ENCODE results near the gene PACSIN2. TPM values are rescaled to one million over a fixed set of nuclear protein-coding genes. Genes with fewer than 3 reads are reported as not detected.
"Not testable (repeated sequence)": the region's sequence is repeated elsewhere in the genome, so short reads cannot be mapped to it uniquely, and the experiment has no call there.

PACSIN2 gene
- total and polyA plus RNA-seq, 2 experiments from 2014 or later = 23.5 to 57.3 TPM

DNA sequence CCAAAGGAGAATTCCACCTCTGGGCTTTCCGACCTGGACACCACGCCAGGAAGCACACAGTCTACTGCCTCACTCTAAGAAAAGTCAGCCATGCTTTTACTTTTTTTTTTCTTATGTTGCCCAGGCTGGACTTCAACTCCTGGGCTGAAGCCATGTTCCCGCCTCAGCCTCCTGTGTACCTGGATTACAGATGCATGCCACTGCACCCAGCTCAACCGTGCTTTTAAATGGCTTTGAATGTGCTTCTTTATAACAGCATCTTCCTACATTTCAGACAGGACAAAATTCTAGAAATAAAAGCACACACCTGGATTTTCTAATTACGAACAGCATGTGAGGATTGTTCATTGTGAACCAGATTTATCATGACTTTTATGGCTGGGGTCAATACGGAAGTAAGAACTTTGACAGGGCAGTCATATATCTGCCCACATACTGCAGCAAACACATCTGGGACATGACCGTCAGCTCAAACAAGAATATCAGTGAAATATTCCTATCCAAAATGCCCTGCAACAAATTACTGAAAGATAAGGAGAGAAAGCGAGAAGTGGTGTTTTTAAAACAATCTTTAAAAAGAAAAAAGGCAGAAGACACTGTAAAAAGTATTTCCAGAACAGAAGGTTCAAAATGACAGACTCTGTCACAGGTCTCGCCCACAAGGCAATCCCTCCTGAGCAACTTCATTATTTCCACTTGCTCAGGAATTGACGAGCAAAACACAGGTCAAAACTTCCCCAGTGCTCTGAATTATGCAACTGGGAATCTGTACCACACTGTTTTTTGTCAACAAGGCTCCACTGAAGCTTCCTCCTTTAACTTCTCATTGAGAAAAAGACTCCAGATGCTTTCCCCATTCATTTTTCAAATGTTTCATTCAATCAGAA lies 42.1 kb downstream of the PACSIN2 start:
- peaks cover 6% of the 10 kb centered on the region for H3K27me3 Mint-ChIP-seq (ENCODE audit: insufficient read depth, low read depth, poor library complexity)
- no peak for TF ChIP-seq POLR2AphosphoS5 (IDR thresholded peaks at IDR 0.05; ENCODE audit: low read depth)
- Histone ChIP-seq H3K27ac (ENCODE audit: low read depth) (no peak overlapping the region; the same call in 1 of the 2 replicates), H3K4me1 (ENCODE audit: insufficient read depth) (peaks cover 13% of the 10 kb centered on the region; the same call in 1 of the 2 replicates), H3K79me2 (replicated peaks; ENCODE audit: insufficient read depth) (peaks cover 96% of the 10 kb centered on the region), H3K9me2 (ENCODE audit: insufficient read depth) (no peaks in the 10 kb centered on the region), H4K20me1 (replicated peaks; ENCODE audit: insufficient read depth) (peaks cover 44% of the 10 kb centered on the region), H3K27me3 (ENCODE audit: insufficient read depth) (no peaks in the 10 kb centered on the region), H3K4me3 (no peak overlapping the region), H3K4me2 (no peak overlapping the region), H3F3A (replicated peaks; ENCODE audit: low read depth) (no peaks in the 10 kb centered on the region), H2AFZ (no peak overlapping the region), H3K36me3 (ENCODE audit: insufficient read depth) (no peaks in the 10 kb centered on the region)
- H3K9me3 Mint-ChIP-seq = peaks cover 16% of the 10 kb centered on the region
- ATAC-seq (no peak), DNase-seq (ENCODE audit: low spot score) (no peak)
- peaks cover 44% of the 10 kb centered on the region for H3K36me3 Mint-ChIP-seq (ENCODE audit: low read depth)
- no peak overlapping the region for H3K27ac Mint-ChIP-seq
- H3K4me1 Mint-ChIP-seq = peaks cover 15% of the 10 kb centered on the region
- H3K4me3 Mint-ChIP-seq = no peak overlapping the region

DNA sequence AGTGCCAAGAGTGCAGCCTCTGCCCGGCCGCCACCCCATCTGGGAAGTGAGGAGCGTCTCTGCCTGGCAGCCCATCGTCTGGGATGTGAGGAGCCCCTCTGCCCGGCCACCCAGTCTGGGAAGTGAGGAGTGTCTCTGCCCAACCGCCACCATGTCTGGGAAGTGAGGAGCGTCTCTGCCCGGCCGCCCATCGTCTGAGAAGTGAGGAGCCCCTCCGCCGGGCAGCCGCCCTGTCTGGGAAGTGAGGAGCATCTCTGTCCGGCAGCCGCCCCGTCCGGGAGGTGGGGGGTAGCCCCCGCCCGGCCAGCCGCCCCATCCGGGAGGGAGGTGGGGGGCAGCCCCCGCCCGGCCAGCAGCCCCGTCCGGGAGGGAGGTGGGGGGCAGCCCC lies 43.5 kb downstream of the PACSIN2 start:
- H3K27me3 ChIP-seq (ENCODE audit: insufficient read depth); DNase-seq (ENCODE audit: low spot score); H3K27me3 Mint-ChIP-seq (ENCODE audit: insufficient read depth, low read depth, poor library complexity); H3K4me2 ChIP-seq; H3F3A ChIP-seq (replicated peaks; ENCODE audit: low read depth); H2AFZ ChIP-seq; H3K4me1 ChIP-seq (ENCODE audit: insufficient read depth); H3K27ac Mint-ChIP-seq; H3K9me2 ChIP-seq (ENCODE audit: insufficient read depth); H3K4me3 ChIP-seq; H3K4me3 Mint-ChIP-seq; ATAC-seq; H3K36me3 ChIP-seq (ENCODE audit: insufficient read depth); H3K27ac ChIP-seq (ENCODE audit: low read depth): not testable (repeated sequence)
- Histone ChIP-seq H4K20me1 (replicated peaks; ENCODE audit: insufficient read depth) (peaks cover 46% of the 10 kb centered on the region; the same call in 1 of the 2 replicates), H3K79me2 (replicated peaks; ENCODE audit: insufficient read depth) (peaks cover 96% of the 10 kb centered on the region)
- Mint-ChIP-seq H3K4me1 (peaks cover 13% of the 10 kb centered on the region), H3K36me3 (ENCODE audit: low read depth) (peaks cover 51% of the 10 kb centered on the region), H3K9me3 (peaks cover 16% of the 10 kb centered on the region)

DNA sequence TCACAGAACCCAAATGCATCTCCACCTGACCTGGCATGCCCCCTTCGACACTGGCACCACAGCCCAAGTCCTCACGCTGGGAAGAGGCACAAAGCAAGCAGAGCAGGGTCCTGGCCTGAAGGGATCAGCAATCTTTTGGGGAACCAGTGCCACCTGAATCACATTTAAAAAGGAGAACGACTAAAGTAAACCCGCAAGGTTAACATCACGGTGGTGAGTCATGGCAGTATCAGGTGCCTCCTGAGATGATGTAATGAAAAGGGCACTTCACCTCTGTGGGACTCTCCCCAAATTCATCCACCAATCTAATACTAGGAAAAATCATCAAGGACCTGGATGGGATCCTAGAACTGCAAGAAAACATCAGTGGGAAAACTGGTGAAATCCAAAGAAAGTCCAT lies 44.9 kb downstream of the PACSIN2 start:
- H3K4me2 ChIP-seq = no peak overlapping the region
- Mint-ChIP-seq H3K36me3 (ENCODE audit: low read depth) (peaks cover 51% of the 10 kb centered on the region), H3K9me3 (peaks cover 16% of the 10 kb centered on the region), H3K4me1 (peaks cover 10% of the 10 kb centered on the region), H3K4me3 (no peak overlapping the region), H3K27ac (no peak overlapping the region), H3K27me3 (ENCODE audit: insufficient read depth, low read depth, poor library complexity) (peaks cover 11% of the 10 kb centered on the region)
- H2AFZ ChIP-seq = no peak overlapping the region
- H3K27me3 ChIP-seq (ENCODE audit: insufficient read depth) = no peaks in the 10 kb centered on the region
- DNase-seq (ENCODE audit: low spot score) = no peak
- H3K9me2 ChIP-seq (ENCODE audit: insufficient read depth) = no peaks in the 10 kb centered on the region
- H3K79me2 ChIP-seq (replicated peaks; ENCODE audit: insufficient read depth) = peaks cover 95% of the 10 kb centered on the region
- no peak overlapping the region for H3K27ac ChIP-seq (ENCODE audit: low read depth)
- H3F3A ChIP-seq (replicated peaks; ENCODE audit: low read depth) = peaks cover 6% of the 10 kb centered on the region; the same call in 1 of the 2 replicates
- ATAC-seq = no peak
- H4K20me1 ChIP-seq (replicated peaks; ENCODE audit: insufficient read depth) = peaks cover 49% of the 10 kb centered on the region
- H3K4me1 ChIP-seq (ENCODE audit: insufficient read depth) = peaks cover 11% of the 10 kb centered on the region
- no peak overlapping the region for H3K4me3 ChIP-seq
- H3K36me3 ChIP-seq (ENCODE audit: insufficient read depth) = no peaks in the 10 kb centered on the region
- TF ChIP-seq ZNF331 (CRISPR knock-in tag; IDR thresholded peaks at IDR 0.05; ENCODE audit: low read depth) (no peak), JUNB (IDR thresholded peaks at IDR 0.05; ENCODE audit: unreplicated experiment) (no peak), ZNF114 (CRISPR knock-in tag; IDR thresholded peaks at IDR 0.05) (no peak), ETS1 (IDR thresholded peaks at IDR 0.05) (no peak), STAT1 (IDR thresholded peaks at IDR 0.05; ENCODE audit: unreplicated experiment) (no peak), NANOG (IDR thresholded peaks at IDR 0.05; ENCODE audit: borderline replicate concordance) (no peak), REST (IDR thresholded peaks at IDR 0.05; ENCODE audit: unreplicated experiment) (no peak), CREB1 (CRISPR knock-in tag; IDR thresholded peaks at IDR 0.05; ENCODE audit: low read depth) (no peak), EZH2 (IDR thresholded peaks at IDR 0.05; ENCODE audit: low read depth, unreplicated experiment) (no peak)

All from GM23338 (cell line).